GM21576 (cell line): ENCODE data around the gene FASTKD2.
A peak's percentile ranks its signal among the peaks of the same experiment; 100 is the strongest.

ENCODE experiments used
- ATAC-seq: cut with Tn5 transposase; IDR thresholded peaks from one replicate; pipeline ENCODE4 v1.9.1; 2021; ENCODE audit warnings: mild to moderate bottlenecking, moderate library complexity; ENCODE audit not compliant: unreplicated experiment

Gene FASTKD2

DNA sequence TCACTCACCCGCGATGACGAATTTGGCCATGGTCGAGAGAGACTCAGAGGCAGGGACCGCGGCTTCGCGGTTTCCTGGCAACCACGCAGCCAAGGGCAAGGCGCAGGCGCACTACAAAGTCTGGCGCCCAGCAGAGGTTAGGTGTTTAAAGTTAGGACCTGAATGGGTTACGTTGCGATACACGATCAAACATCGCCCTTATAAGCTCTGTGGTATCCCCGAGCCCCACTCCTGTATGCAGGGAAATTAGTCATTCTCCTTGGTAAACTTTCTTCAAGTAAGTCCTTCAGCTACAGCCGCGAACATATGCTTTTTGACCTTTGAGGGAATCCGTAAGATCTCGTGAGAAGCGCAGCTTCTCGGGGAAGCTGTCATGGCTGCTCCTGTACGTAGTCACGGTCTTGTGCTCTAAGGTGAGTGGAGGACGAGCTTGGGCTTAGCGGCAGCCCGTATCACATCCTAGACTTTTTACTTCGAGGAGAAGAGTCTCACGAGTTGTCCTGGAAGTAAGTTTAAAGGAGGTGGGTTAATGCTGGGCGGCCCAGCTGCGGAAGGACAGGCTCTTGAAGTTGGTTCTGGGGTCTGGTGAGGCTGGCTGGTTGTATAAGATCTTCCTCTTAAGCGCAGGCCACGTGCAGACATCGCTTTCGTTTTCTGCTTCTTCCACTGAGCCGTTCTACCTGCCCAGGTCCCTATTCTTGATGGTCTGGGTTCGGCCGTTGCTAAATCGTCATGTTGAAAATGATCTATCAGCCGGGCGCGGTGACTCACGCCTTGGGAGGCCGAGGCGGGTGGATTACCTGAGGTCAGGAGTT is at the start of gene FASTKD2, which contains the start of gene MDH1B:
FASTKD2 (plus strand) TSS at position 365 of the 815 bp plus-strand sequence. CDS start 1,088 bp downstream, outside the sequence.
MDH1B (minus strand) TSS at position 87 of the 815 bp plus-strand sequence; CDS start at position 30, 57 bp downstream.
- peak; percentile 91 for ATAC-seq

DNA sequence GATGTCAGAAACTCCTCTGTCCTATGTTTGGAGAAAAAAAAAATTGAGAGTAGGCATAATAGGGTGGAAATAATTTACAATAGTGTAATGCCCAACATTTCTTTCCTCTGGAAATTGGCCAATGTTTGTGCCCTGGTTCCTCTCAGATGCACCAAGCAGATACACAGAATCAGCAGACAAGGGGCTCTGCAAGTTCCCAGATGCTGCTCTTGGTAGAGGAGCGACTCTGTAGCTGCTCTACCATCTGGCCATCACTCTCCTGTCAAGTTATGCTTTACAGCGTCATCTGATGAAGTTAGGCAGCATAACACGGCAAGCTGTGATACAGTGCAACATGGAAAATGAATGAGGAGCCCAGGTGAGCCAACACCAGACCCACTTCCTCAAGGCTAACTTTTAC is 48.8 kb upstream of the FASTKD2 start:
- ATAC-seq: no peak

DNA sequence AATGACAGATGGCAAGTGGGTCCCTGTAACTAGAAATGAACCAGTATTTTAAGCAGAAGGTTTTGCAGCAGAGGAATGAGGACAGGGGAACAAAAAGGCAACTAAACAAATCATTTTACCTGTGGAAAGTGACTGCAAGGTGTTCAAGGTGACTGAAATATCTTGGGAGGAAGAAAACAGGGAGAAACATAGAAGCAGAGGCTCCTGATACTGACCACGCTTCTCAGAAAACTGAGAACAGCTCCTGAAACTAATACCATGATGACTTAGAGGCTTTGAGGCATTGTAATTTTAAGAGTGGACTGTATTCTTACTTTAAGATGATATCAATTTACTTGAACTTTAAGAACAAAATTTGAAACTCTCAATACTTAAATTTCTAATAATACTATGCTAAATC is 47.1 kb upstream of the FASTKD2 start, which contains the start of gene DYTN:
DYTN (minus strand) TSS at position 101 of the 400 bp plus-strand sequence. CDS start 117 bp downstream, outside the sequence.
- ATAC-seq: no peak

DNA sequence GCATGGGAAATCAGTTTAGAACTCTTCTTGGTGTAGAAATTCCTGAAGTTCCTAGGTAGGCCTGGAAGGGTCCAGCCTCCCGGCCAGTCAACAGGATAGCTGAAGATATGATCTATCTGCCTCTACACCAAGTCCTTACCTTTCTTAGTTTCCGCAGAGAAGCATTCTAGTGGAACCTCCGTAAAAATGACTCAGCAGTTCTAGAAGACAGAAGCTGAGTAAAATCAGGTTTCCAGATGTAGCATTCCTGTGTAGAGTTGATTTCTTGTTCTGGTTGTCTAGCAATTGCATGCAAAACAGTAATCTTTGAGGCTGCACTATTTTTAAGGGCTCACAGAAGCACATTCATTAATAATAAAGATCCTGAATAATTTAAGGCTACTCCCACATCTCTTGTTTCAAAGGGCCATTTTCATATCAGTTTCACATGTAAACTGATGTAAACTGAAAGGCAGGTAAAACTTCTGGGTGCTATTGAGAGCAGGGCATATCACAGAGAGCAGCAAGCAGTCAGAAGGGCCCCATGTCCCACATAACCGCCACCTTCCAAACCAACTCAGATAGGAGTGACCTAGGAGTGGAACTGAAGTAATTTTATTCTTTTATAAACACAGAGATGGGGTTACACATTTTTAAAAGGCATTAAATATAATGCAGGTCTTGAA is 44.0 kb upstream of the FASTKD2 start:
- ATAC-seq: peak; percentile 85

- no peak for ATAC-seq
These were observed 42.1 kb upstream of the FASTKD2 start for GRCh38 chr2:206723288-206723687.

DNA sequence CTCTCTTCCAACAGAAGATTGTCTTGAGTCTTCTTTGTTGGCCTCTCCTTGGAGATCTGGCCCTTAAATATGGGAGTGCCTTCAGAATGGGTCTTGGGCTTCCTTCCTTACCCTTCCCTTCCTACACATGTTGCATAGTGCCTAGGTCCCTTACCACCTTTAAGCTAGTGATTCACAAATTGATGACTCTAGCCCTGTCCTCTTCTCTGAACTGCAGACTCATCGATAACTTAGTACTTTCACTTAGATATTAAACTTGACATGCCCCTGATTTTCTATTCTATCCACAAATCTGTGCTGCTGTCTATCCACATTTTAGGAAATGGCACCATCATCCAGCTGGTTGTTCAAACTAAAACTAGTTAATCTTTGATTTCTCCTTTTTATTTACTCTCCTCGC is 38.1 kb upstream of the FASTKD2 start:
- ATAC-seq: no peak

DNA sequence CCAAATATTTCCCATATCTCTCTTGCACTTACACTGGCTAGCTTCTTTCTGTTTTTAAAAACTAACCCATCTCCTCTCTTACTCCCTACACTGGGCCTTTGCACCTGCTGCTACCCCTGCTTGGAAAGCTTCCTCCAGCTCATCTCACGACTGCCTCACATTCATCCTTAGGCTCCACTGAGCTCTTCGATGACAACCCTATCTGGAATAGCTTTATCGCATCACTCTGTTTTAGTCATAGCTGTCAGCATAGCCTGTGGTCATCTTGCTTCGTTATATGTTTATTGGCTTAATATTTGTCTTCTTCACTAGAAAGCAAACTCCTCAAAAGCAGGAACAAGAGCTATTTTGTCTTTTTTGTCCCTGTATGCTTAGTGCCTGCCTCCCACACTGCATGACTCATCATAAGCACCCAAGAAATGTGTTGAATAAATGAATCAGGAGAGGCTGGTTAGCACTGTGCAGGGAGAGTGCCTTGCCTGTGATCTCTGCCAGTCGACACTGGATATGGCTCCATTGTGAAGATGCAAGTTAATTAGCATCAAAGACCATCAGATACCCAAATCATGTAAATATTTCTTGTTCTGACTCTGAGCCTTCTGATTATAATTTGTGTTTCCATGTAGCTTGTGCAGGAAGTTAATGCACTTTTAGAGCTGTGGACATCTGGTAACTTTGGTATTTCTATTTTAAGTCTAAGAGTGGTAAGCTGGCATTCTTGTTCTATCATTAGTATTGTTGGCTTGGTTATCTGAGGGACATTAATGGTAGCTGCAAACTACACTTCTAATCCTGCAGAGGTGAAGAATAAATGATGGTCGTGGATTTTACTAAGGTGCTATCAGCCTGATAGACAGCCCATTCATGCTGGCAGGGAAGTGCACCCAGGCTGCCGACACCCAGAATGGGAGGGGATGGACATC is 36.9 kb upstream of the FASTKD2 start:
- no peak for ATAC-seq

- no peak for ATAC-seq
These were observed 32.1 kb upstream of the FASTKD2 start for GRCh38 chr2:206733341-206733740.

GRCh38 chr2:206736935-206737334 is 28.5 kb upstream of the FASTKD2 start:
- ATAC-seq: no peak

DNA sequence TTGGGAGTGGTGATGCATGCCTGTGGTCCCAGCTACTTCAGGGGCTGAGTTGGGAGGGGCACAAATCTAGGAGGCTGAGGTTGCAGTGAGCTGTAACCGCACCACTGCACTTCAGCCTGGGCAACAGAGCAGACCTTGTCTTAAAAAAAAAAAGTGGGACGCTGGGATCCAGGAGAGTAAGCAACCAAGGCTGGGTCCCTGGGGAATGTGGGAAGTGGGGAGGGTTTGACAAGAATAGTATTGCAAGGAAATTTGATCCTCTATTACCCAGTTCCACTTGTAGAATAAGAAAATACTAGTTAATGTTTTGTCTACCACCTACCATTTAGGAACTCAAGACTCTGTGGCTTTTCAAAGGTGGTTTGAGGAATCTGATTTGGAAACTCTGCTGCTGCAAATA is 26.1 kb upstream of the FASTKD2 start:
- ATAC-seq: no peak

DNA sequence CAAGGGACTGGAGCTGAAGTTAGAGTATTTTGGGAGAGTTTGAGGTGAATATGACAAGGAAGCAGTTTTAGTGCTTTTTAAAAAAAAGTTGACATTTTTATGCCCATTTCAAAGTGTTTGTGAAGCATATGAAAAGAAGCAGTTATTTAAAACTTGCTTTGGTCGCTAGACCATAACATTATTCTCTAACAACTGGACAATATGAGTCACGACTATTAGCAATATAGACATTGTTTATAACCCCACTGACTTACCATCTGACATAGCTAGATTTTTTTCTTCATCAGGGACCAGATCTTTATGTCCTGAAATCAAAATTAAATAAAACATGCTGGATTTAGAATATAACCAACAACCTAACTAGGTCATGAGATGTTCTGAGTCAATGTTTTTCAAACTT is 24.6 kb upstream of the FASTKD2 start:
- no peak for ATAC-seq

DNA sequence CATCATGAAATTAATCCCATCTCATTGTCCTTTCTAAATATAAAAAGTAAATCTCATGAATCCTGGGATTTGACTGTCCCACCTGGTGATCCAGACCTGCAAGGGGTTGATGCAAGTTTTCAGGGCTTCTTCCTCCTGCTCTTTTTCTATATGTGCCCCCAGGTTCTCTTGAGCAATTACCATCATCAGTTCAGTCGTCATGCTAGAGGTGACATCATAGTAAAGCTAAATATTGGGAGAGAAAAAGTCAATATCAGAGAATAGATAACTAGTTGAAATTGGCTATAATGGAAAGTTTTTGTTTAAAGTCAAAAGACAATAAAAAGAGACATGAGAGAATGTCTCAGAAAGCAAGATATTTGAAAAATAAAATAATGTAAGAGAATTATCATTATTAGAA is 8.6 kb upstream of the FASTKD2 start:
- no peak for ATAC-seq

DNA sequence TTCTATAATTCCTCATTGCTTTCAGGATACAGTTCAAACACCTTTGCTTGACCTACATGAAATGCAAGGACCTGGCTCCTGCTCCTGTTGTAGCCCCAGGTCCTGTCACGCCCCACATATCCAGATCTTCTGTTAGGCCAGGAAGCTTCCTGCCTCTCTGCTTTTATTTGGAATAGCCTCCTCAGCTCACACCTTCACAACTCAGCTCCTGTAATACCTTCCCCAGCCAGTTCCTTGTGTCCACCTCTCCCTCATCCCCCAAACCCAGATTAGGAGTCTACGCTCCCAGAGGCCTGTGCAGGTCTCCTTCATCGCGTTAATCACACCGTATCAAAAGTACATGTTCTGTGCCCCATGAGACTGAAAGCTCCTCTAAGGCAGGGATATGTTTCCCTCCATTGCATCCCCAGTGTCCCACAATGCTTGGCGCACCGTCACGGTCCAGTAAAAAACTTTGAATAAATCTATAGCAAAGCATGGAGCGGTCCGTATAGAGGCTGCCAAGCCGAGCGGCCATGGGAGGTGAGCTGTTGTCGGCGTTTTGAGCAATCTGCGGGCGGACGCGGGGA is 649 bp upstream of the FASTKD2 start:
- no peak for ATAC-seq

- ATAC-seq: no peak
These were observed 888 bp downstream of the FASTKD2 start for GRCh38 chr2:206766057-206766930.

DNA sequence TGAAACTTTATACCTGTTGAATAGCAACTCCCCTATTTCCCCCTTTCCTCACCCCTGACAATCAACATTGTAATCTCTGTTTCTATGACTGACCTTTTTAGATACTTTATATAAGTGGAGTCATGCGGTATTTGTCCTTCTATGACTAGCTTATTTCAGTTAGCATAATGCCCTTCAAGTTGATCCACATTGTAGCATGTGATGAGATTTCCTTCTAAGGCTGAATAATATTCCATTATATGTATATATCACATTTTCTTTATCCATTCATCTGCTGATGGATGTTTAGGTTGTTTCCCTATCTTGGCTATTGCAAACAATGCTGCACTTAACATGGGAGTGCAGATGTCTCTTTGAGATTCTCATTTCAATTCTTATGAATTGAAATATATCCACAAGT is 9.5 kb downstream of the FASTKD2 start:
- no peak for ATAC-seq

- no peak for ATAC-seq
These were observed 11.0 kb downstream of the FASTKD2 start for GRCh38 chr2:206776432-206776831.

DNA sequence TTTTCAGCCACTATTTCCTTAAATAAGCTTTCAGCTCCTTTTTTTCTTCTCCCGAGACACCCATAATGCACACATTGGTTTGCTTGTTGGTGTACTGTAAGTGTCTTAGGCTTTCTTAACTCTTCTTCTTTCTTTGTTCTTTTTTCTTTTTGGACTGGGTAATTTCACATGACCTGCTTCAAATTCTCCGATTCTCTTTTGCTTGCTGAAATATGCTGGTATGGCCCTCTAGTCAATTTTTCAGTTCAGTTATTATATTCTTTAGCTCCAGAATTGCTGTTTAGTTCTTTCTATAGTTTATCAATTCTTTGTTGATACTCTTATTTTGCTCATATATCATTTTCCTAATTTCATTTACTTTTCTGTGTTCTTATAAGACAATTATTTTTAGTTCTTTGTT is 15.3 kb downstream of the FASTKD2 start:
- ATAC-seq: no peak

GRCh38 chr2:206783718-206784117 is 18.3 kb downstream of the FASTKD2 start:
- no peak for ATAC-seq

DNA sequence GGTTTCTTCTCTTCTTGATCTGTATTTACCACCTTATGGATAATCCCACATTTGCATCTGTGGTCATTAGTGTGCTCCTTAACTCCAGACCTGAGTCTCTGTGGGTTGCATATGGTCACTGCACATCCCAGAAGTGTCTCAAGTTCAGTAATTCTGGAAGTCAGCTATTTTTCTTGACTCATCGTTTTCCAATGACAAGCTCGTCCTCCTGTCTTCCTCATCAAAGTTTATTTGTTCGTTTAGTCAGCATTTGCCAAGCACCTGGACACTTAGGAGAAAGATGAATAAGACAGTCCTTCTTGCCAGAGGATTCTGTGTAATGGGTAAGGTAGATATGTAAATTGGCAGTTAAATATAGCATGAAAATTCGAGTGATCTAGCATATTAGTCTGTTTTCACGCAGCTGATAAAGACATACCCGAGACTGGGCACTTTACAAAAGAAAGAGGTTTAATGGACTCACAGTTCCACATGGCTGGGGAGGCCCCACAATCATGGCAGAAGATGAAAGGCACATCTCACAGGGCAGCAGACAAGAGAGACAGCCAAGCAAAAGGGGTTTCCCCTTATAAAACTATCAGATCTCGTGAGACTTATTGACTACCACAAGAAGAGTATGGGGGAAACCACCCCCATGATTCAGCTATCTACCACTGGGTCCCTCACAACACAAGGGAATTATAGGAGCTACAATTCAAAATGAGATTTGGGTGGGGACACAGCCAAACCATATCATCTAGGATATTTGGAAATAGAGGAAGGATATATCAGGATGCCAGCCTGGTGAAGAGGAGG is 19.4 kb downstream of the FASTKD2 start:
- ATAC-seq: no peak
